Measurements from ENCODE around the gene MEAF6. TPM values are rescaled to one million over a fixed set of nuclear protein-coding genes. Genes with fewer than 3 reads are reported as not detected.
A peak's percentile ranks its signal among the peaks of the same experiment; 100 is the strongest.

MEAF6 gene
- total and polyA plus RNA-seq, 2 donors: 57.4 to 107 TPM

DNA sequence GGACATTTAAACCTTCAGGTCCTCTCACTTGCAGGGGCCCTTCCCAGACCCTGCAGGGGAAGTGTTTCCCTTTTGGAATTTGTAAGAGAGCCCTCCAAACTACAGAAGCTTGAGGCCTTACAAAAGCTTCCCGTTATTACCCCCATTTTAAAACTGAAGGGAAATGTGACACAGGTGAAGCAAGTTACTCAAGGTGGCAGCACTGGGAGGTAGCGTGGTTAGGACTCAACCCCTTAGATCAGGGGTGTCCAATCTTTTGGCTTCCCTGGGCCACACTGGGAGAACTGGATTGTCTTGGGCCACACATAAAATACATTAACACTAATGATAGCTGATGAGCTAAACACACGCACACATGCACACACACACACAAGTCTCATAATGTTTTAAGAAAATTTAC, 56.0 kb downstream of the MEAF6 start:
- H3K27me3 ChIP-seq (ENCODE audit: control insufficient read depth in 2 of 2, insufficient read depth in 1 of 2, low read length in 1 of 2): no peaks in the 10 kb centered on the region
- DNase-seq (ENCODE audit: low read depth in 6 of 9, low spot score in 9 of 9): no peak
- 90% methylated on average over 3 of the region's 3 CpGs for WGBS
- H3K27ac ChIP-seq (ENCODE audit: low read depth in 1 of 2, low read length in 1 of 2): no peak overlapping the region
- no peaks in the 10 kb centered on the region for H3K36me3 ChIP-seq (ENCODE audit: control insufficient read depth in 2 of 2, insufficient read depth in 2 of 2, low read length in 1 of 2)
- H3K4me3 ChIP-seq (ENCODE audit: low read length in 2 of 2): no peak overlapping the region
- no peaks in the 10 kb centered on the region for H3K4me1 ChIP-seq (ENCODE audit: control insufficient read depth in 2 of 2, insufficient read depth in 2 of 2, low read length in 2 of 2)
- no peaks in the 10 kb centered on the region for H3K9me3 ChIP-seq (ENCODE audit: control insufficient read depth in 2 of 2, insufficient read depth in 1 of 2, low read length in 1 of 2)

DNA sequence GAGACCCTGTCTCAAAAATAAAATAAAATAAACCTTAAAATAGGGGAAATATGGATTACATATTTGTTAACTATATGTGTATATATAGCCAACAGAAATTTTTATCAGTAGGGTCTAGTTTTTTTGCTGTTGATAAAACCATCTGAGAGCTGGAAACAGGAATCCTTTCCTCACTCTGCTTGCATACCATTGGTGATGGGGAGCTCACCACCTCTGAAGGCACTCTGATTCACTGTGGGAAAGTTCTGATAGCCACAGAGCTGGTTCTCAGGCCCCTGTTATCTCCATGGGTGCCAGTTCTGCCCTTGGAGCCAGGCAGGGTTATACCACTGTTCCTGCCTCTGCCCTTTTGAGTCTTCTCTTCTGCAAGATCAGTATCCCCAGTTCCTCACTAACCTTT, 58.0 kb downstream of the MEAF6 start:
- no peaks in the 10 kb centered on the region for H3K9me3 ChIP-seq (ENCODE audit: control insufficient read depth in 2 of 2, insufficient read depth in 1 of 2, low read length in 1 of 2)
- no peak overlapping the region for H3K27ac ChIP-seq (ENCODE audit: low read depth in 1 of 2, low read length in 1 of 2)
- no peaks in the 10 kb centered on the region for H3K4me1 ChIP-seq (ENCODE audit: control insufficient read depth in 2 of 2, insufficient read depth in 2 of 2, low read length in 2 of 2)
- H3K27me3 ChIP-seq (ENCODE audit: control insufficient read depth in 2 of 2, insufficient read depth in 1 of 2, low read length in 1 of 2): no peaks in the 10 kb centered on the region
- H3K4me3 ChIP-seq (ENCODE audit: low read length in 2 of 2): no peak overlapping the region
- DNase-seq (ENCODE audit: low read depth in 6 of 9, low spot score in 9 of 9): no peak
- no peaks in the 10 kb centered on the region for H3K36me3 ChIP-seq (ENCODE audit: control insufficient read depth in 2 of 2, insufficient read depth in 2 of 2, low read length in 1 of 2)

DNA sequence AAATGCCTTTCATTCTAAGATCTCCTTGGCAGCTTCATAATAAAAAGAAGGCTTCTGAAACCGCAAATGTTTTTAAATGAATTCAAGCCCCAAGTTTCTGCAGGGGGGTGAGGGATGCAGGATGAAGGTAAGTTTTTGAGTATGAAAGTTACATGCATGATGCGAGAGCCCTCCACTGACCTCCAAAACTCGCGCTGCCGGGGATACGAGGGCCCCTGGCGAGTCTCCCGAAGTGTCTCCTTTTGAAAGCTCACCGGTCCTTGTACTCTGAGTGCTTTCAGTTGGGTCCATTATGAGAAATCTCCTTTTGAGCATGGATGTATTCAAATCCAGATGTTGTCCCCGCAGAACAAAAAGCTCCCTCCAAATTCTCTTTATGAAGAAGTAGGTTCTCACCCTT, 59.0 kb downstream of the MEAF6 start:
- Histone ChIP-seq H3K4me3 (ENCODE audit: low read length in 2 of 2) (no peak overlapping the region), H3K27me3 (ENCODE audit: control insufficient read depth in 2 of 2, insufficient read depth in 1 of 2, low read length in 1 of 2) (no peaks in the 10 kb centered on the region), H3K9me3 (ENCODE audit: control insufficient read depth in 2 of 2, insufficient read depth in 1 of 2, low read length in 1 of 2) (no peaks in the 10 kb centered on the region), H3K27ac (ENCODE audit: low read depth in 1 of 2, low read length in 1 of 2) (no peak overlapping the region), H3K36me3 (ENCODE audit: control insufficient read depth in 2 of 2, insufficient read depth in 2 of 2, low read length in 1 of 2) (no peaks in the 10 kb centered on the region), H3K4me1 (ENCODE audit: control insufficient read depth in 2 of 2, insufficient read depth in 2 of 2, low read length in 2 of 2) (no peaks in the 10 kb centered on the region)
- DNase-seq (ENCODE audit: low read depth in 6 of 9, low spot score in 9 of 9): no peak
- WGBS: 96% methylated on average over 10 of the region's 10 CpGs

DNA sequence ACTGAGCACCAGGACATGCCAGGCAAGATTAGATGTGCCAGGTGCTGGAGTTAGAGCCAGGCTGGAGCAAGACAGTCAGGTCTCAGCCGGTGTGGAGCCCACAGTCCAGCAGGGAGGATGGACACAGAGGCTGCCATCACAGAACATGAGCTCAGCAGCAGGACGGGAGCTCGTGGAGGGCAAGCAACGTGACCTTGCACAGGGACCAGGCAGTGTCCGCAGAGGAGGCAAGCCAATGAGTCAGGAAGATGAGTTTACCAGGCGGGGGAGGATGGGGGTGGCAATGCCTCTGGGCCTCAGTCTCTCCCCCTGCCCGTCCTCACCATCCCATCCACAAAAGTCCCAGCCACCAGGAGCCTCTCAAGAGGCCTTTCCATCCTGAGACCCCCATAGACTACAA, 60.9 kb downstream of the MEAF6 start:
- Histone ChIP-seq H3K27me3 (ENCODE audit: control insufficient read depth in 2 of 2, insufficient read depth in 1 of 2, low read length in 1 of 2) (no peaks in the 10 kb centered on the region), H3K27ac (ENCODE audit: low read depth in 1 of 2, low read length in 1 of 2) (no peak overlapping the region), H3K36me3 (ENCODE audit: control insufficient read depth in 2 of 2, insufficient read depth in 2 of 2, low read length in 1 of 2) (no peaks in the 10 kb centered on the region), H3K4me1 (ENCODE audit: control insufficient read depth in 2 of 2, insufficient read depth in 2 of 2, low read length in 2 of 2) (peaks cover 4 to 10% of the 10 kb centered on the region in 2 donors), H3K9me3 (ENCODE audit: control insufficient read depth in 2 of 2, insufficient read depth in 1 of 2, low read length in 1 of 2) (no peaks in the 10 kb centered on the region), H3K4me3 (ENCODE audit: low read length in 2 of 2) (no peak overlapping the region)
- no peak for DNase-seq (ENCODE audit: low read depth in 6 of 9, low spot score in 9 of 9)
- WGBS: 96% methylated on average over 7 of the region's 7 CpGs

DNA sequence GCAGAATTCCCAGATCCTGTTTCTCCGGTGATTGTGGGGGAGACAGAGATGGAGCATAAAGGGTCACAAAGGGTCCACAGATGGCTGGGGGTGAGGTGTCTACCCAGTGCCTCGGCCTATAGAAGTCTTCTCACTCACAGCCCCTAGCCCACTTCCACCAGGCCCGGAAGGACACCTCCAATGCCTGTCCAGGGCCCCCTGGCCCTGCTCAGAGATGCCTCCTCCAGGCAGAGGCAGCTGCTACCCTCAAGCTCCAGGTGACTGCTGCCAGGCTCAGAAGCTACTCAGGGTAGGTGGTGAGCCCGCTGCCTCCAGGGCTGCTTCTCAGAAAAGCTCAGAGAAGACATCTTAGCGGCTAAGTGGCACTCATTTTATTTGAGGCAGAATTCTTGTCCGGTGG, 62.1 kb downstream of the MEAF6 start:
- 79% methylated on average over 6 of the region's 6 CpGs for WGBS
- Histone ChIP-seq H3K27ac (ENCODE audit: low read depth in 1 of 2, low read length in 1 of 2) (no peak overlapping the region), H3K27me3 (ENCODE audit: control insufficient read depth in 2 of 2, insufficient read depth in 1 of 2, low read length in 1 of 2) (no peaks in the 10 kb centered on the region), H3K36me3 (ENCODE audit: control insufficient read depth in 2 of 2, insufficient read depth in 2 of 2, low read length in 1 of 2) (no peaks in the 10 kb centered on the region), H3K4me1 (ENCODE audit: control insufficient read depth in 2 of 2, insufficient read depth in 2 of 2, low read length in 2 of 2) (peaks cover 4 to 10% of the 10 kb centered on the region in 2 donors), H3K4me3 (ENCODE audit: low read length in 2 of 2) (no peak overlapping the region), H3K9me3 (ENCODE audit: control insufficient read depth in 2 of 2, insufficient read depth in 1 of 2, low read length in 1 of 2) (no peaks in the 10 kb centered on the region)
- no peak for DNase-seq (ENCODE audit: low read depth in 6 of 9, low spot score in 9 of 9)

DNA sequence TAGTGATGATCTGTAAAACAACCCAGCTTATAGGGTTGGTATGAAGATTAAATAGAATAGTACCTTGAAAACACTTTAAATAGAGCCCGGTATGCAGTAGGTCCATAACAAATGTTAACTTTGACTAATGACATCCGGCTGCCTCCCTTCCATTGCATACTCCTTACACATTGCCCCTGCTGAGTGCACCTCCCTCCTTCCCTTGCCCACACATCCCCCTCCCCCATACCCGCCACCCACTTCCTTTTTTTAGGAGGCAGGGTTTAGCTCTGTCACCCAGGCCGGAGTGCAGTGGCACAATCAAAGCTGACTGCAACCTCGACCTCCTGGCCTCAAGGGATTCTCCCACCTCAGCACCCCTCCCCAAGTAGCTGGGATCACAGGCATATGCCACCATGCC, 64.6 kb downstream of the MEAF6 start:
- Histone ChIP-seq H3K27ac (ENCODE audit: low read depth in 1 of 2, low read length in 1 of 2) (no peak overlapping the region), H3K27me3 (ENCODE audit: control insufficient read depth in 2 of 2, insufficient read depth in 1 of 2, low read length in 1 of 2) (no peaks in the 10 kb centered on the region), H3K9me3 (ENCODE audit: control insufficient read depth in 2 of 2, insufficient read depth in 1 of 2, low read length in 1 of 2) (no peaks in the 10 kb centered on the region), H3K4me1 (ENCODE audit: control insufficient read depth in 2 of 2, insufficient read depth in 2 of 2, low read length in 2 of 2) (peaks cover 4 to 10% of the 10 kb centered on the region in 2 donors), H3K36me3 (ENCODE audit: control insufficient read depth in 2 of 2, insufficient read depth in 2 of 2, low read length in 1 of 2) (no peaks in the 10 kb centered on the region), H3K4me3 (ENCODE audit: low read length in 2 of 2) (no peak overlapping the region)
- peak in 3 of 9 donors; percentile 21 to 63 (median 55) for DNase-seq (ENCODE audit: low read depth in 6 of 9, low spot score in 9 of 9)
- 2% methylated on average over 5 of the region's 5 CpGs for WGBS

DNA sequence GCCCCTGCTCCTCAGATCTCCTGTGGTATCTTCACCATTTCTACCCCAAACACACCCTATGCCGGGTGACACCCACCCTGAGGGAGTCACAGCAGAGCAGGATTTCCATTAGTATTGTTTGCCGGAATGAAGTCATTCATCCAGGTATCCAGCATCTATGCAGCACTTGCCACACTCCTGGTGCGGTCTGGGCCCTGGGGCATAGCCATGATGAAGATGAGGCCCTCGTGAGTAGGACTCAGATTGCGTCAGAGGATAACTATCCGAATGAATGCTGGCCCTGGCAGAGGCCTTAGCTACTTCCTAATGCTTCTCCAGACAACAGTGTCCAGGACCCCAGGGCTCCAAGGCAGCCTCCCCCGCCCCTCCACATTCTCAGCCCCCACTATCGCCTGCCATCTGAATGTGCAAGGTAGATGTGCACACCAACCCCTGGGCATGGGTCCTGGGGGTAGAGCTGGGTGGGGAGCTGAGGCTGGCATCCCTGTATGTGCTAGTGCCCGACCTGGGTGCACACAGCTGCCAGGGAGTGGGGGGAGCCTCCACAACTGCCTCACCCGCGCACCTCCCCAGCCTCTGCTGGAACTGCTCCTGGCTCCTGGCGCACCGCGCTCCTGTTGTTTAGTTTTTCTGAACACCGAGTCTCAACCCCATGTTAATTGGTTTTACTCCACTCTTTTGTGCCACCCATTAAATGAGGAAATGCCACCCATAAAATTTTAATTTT, 65.7 kb downstream of the MEAF6 start:
- no peak overlapping the region for H3K4me3 ChIP-seq (ENCODE audit: low read length in 2 of 2)
- peaks cover 4 to 10% of the 10 kb centered on the region in 2 donors for H3K4me1 ChIP-seq (ENCODE audit: control insufficient read depth in 2 of 2, insufficient read depth in 2 of 2, low read length in 2 of 2)
- 90% methylated on average over 15 of the region's 15 CpGs for WGBS
- peaks cover 0 to 2% of the 10 kb centered on the region in 2 donors for H3K27me3 ChIP-seq (ENCODE audit: control insufficient read depth in 2 of 2, insufficient read depth in 1 of 2, low read length in 1 of 2)
- DNase-seq (ENCODE audit: low read depth in 6 of 9, low spot score in 9 of 9): no peak
- no peaks in the 10 kb centered on the region for H3K9me3 ChIP-seq (ENCODE audit: control insufficient read depth in 2 of 2, insufficient read depth in 1 of 2, low read length in 1 of 2)
- H3K27ac ChIP-seq (ENCODE audit: low read depth in 1 of 2, low read length in 1 of 2): no peak overlapping the region
- no peaks in the 10 kb centered on the region for H3K36me3 ChIP-seq (ENCODE audit: control insufficient read depth in 2 of 2, insufficient read depth in 2 of 2, low read length in 1 of 2)

DNA sequence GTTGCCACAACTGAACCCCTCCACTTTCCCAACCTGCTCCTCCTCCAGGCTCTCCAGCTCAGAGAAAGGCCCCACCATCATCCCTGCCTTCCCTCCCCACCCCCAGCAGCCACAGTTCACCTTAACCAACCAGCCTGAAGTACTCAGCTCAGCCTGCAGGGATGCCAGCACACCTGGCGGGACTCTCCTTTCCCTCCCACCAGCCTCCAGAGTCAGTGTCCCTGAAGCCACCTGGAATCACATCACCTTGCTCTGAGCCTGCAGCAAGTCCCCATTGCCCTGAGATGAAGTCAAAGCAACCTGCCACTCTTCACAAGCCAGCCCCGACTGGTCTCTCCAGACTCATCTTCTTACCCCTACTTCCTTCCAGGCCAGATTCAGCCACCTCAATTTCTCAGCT, 66.4 kb downstream of the MEAF6 start:
- Histone ChIP-seq H3K27me3 (ENCODE audit: control insufficient read depth in 2 of 2, insufficient read depth in 1 of 2, low read length in 1 of 2) (peaks cover 0 to 2% of the 10 kb centered on the region in 2 donors), H3K4me1 (ENCODE audit: control insufficient read depth in 2 of 2, insufficient read depth in 2 of 2, low read length in 2 of 2) (peaks cover 4 to 10% of the 10 kb centered on the region in 2 donors), H3K4me3 (ENCODE audit: low read length in 2 of 2) (no peak overlapping the region), H3K9me3 (ENCODE audit: control insufficient read depth in 2 of 2, insufficient read depth in 1 of 2, low read length in 1 of 2) (no peaks in the 10 kb centered on the region), H3K27ac (ENCODE audit: low read depth in 1 of 2, low read length in 1 of 2) (no peak overlapping the region), H3K36me3 (ENCODE audit: control insufficient read depth in 2 of 2, insufficient read depth in 2 of 2, low read length in 1 of 2) (no peaks in the 10 kb centered on the region)
- DNase-seq (ENCODE audit: low read depth in 6 of 9, low spot score in 9 of 9): no peak
- WGBS: 94% methylated on average over 2 of the region's 2 CpGs

DNA sequence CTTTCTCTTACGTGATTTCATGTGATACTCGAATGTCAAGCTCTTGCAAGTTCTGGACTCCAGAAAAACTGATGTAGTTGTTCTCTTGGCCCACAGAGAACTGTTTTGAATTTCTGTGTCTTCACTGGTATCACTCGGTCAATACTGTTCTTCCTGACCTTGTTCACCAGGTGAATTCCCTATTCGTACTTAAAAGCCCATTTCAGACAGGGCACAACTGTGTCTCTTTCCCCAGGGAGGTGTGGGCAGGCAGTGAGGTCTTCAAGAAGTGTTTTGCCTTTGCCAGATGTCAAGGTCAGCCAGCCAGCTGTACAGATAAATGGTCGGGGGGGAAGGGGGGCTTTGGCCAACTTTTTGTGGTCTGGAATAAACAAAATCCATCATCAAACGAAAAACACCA, 67.7 kb downstream of the MEAF6 start:
- H3K27me3 ChIP-seq (ENCODE audit: control insufficient read depth in 2 of 2, insufficient read depth in 1 of 2, low read length in 1 of 2): peaks cover 0 to 4% of the 10 kb centered on the region in 2 donors
- WGBS: 84% methylated on average over 6 of the region's 6 CpGs
- H3K4me1 ChIP-seq (ENCODE audit: control insufficient read depth in 2 of 2, insufficient read depth in 2 of 2, low read length in 2 of 2): peaks cover 4 to 10% of the 10 kb centered on the region in 2 donors
- H3K9me3 ChIP-seq (ENCODE audit: control insufficient read depth in 2 of 2, insufficient read depth in 1 of 2, low read length in 1 of 2): no peaks in the 10 kb centered on the region
- no peak for DNase-seq (ENCODE audit: low read depth in 6 of 9, low spot score in 9 of 9)
- no peaks in the 10 kb centered on the region for H3K36me3 ChIP-seq (ENCODE audit: control insufficient read depth in 2 of 2, insufficient read depth in 2 of 2, low read length in 1 of 2)
- no peak overlapping the region for H3K27ac ChIP-seq (ENCODE audit: low read depth in 1 of 2, low read length in 1 of 2)
- H3K4me3 ChIP-seq (ENCODE audit: low read length in 2 of 2): no peak overlapping the region

Measured in thymus (tissue), 11 donors.